ENCODE results near the gene OR2A42.
"Not testable (repeated sequence)": the region's sequence is repeated elsewhere in the genome, so short reads cannot be mapped to it uniquely, and the experiment has no call there.

The OR2A42 gene

GRCh38 chr7:144239365-144239764 lies at the start of gene OR2A42:
Gene OR2A42, minus strand, starts transcription at chr7:144239605. Its CDS starts 6,762 bp downstream, at chr7:144232843.
- H3K4me1 Mint-ChIP-seq (ENCODE audit: low read depth); H3K27me3 Mint-ChIP-seq (ENCODE audit: low read depth); H3K9me3 Mint-ChIP-seq; H3K36me3 Mint-ChIP-seq (ENCODE audit: low read depth); H3K4me3 Mint-ChIP-seq; H3K27ac Mint-ChIP-seq: not testable (repeated sequence)

- H3K4me3 Mint-ChIP-seq; H3K9me3 Mint-ChIP-seq; H3K36me3 Mint-ChIP-seq (ENCODE audit: low read depth); H3K27ac Mint-ChIP-seq; H3K4me1 Mint-ChIP-seq (ENCODE audit: low read depth); H3K27me3 Mint-ChIP-seq (ENCODE audit: low read depth): not testable (repeated sequence)
Observed at GRCh38 chr7:144287171-144287784, 47.9 kb upstream of the OR2A42 start.

- not testable (repeated sequence) for H3K27me3 Mint-ChIP-seq (ENCODE audit: low read depth); H3K27ac Mint-ChIP-seq; H3K4me1 Mint-ChIP-seq (ENCODE audit: low read depth); H3K9me3 Mint-ChIP-seq; H3K36me3 Mint-ChIP-seq (ENCODE audit: low read depth); H3K4me3 Mint-ChIP-seq
Observed at GRCh38 chr7:144283716-144284115, 44.3 kb upstream of the OR2A42 start.

GRCh38 chr7:144282490-144282889 lies 43.1 kb upstream of the OR2A42 start:
- H3K4me1 Mint-ChIP-seq (ENCODE audit: low read depth); H3K27me3 Mint-ChIP-seq (ENCODE audit: low read depth); H3K4me3 Mint-ChIP-seq; H3K9me3 Mint-ChIP-seq; H3K36me3 Mint-ChIP-seq (ENCODE audit: low read depth); H3K27ac Mint-ChIP-seq: not testable (repeated sequence)

GRCh38 chr7:144281981-144282380 lies 42.6 kb upstream of the OR2A42 start:
- H3K9me3 Mint-ChIP-seq; H3K27me3 Mint-ChIP-seq (ENCODE audit: low read depth); H3K36me3 Mint-ChIP-seq (ENCODE audit: low read depth); H3K4me3 Mint-ChIP-seq; H3K27ac Mint-ChIP-seq; H3K4me1 Mint-ChIP-seq (ENCODE audit: low read depth): not testable (repeated sequence)

GRCh38 chr7:144280010-144280409 lies 40.6 kb upstream of the OR2A42 start:
- H3K27ac Mint-ChIP-seq; H3K9me3 Mint-ChIP-seq; H3K36me3 Mint-ChIP-seq (ENCODE audit: low read depth); H3K27me3 Mint-ChIP-seq (ENCODE audit: low read depth); H3K4me1 Mint-ChIP-seq (ENCODE audit: low read depth); H3K4me3 Mint-ChIP-seq: not testable (repeated sequence)

- not testable (repeated sequence) for H3K27ac Mint-ChIP-seq; H3K4me3 Mint-ChIP-seq; H3K36me3 Mint-ChIP-seq (ENCODE audit: low read depth); H3K27me3 Mint-ChIP-seq (ENCODE audit: low read depth); H3K9me3 Mint-ChIP-seq; H3K4me1 Mint-ChIP-seq (ENCODE audit: low read depth)
Observed at GRCh38 chr7:144275281-144275680, 35.9 kb upstream of the OR2A42 start.

- H3K27me3 Mint-ChIP-seq (ENCODE audit: low read depth); H3K9me3 Mint-ChIP-seq; H3K36me3 Mint-ChIP-seq (ENCODE audit: low read depth); H3K27ac Mint-ChIP-seq; H3K4me1 Mint-ChIP-seq (ENCODE audit: low read depth); H3K4me3 Mint-ChIP-seq: not testable (repeated sequence)
Observed at GRCh38 chr7:144269188-144269587, 29.8 kb upstream of the OR2A42 start, which contains the start of gene CTAGE8. Gene CTAGE8, minus strand, starts transcription at chr7:144269288. Its CDS starts 38 bp downstream, at chr7:144269250.

- H3K27ac Mint-ChIP-seq; H3K9me3 Mint-ChIP-seq; H3K4me3 Mint-ChIP-seq; H3K4me1 Mint-ChIP-seq (ENCODE audit: low read depth); H3K36me3 Mint-ChIP-seq (ENCODE audit: low read depth); H3K27me3 Mint-ChIP-seq (ENCODE audit: low read depth): not testable (repeated sequence)
Observed at GRCh38 chr7:144264692-144265091, 25.3 kb upstream of the OR2A42 start, which contains the start of gene OR2A7. Gene OR2A7, minus strand, starts transcription at chr7:144264792. Its CDS starts 5,164 bp downstream, at chr7:144259628.

GRCh38 chr7:144262128-144262527 lies 22.7 kb upstream of the OR2A42 start:
- H3K36me3 Mint-ChIP-seq (ENCODE audit: low read depth); H3K9me3 Mint-ChIP-seq: not testable (repeated sequence)

GRCh38 chr7:144259067-144259466 lies 19.7 kb upstream of the OR2A42 start:
- H3K9me3 Mint-ChIP-seq; H3K4me1 Mint-ChIP-seq (ENCODE audit: low read depth); H3K4me3 Mint-ChIP-seq; H3K27me3 Mint-ChIP-seq (ENCODE audit: low read depth); H3K27ac Mint-ChIP-seq; H3K36me3 Mint-ChIP-seq (ENCODE audit: low read depth): not testable (repeated sequence)

More at GRCh38 chr7:144262128-144262527, 22.7 kb upstream of the OR2A42 start:
- H3K4me3 Mint-ChIP-seq; H3K4me1 Mint-ChIP-seq (ENCODE audit: low read depth); H3K27ac Mint-ChIP-seq; H3K27me3 Mint-ChIP-seq (ENCODE audit: low read depth): not testable (repeated sequence)

- no peaks in the 10 kb centered on the region for H3K4me1 Mint-ChIP-seq (ENCODE audit: low read depth)
- no peaks in the 10 kb centered on the region for H3K36me3 Mint-ChIP-seq (ENCODE audit: low read depth)
- H3K27ac Mint-ChIP-seq: no peak overlapping the region
- H3K27me3 Mint-ChIP-seq (ENCODE audit: low read depth): no peaks in the 10 kb centered on the region
- H3K9me3 Mint-ChIP-seq: no peaks in the 10 kb centered on the region
- no peak overlapping the region for H3K4me3 Mint-ChIP-seq
Observed at GRCh38 chr7:144256112-144256511, 16.7 kb upstream of the OR2A42 start.

GRCh38 chr7:144255471-144255897 lies 16.1 kb upstream of the OR2A42 start:
- no peaks in the 10 kb centered on the region for H3K36me3 Mint-ChIP-seq (ENCODE audit: low read depth)
- no peaks in the 10 kb centered on the region for H3K27me3 Mint-ChIP-seq (ENCODE audit: low read depth)
- no peak overlapping the region for H3K4me3 Mint-ChIP-seq
- no peaks in the 10 kb centered on the region for H3K9me3 Mint-ChIP-seq
- H3K4me1 Mint-ChIP-seq (ENCODE audit: low read depth): no peaks in the 10 kb centered on the region
- H3K27ac Mint-ChIP-seq: no peak overlapping the region

GRCh38 chr7:144252307-144252706 lies 12.9 kb upstream of the OR2A42 start:
- H3K27ac Mint-ChIP-seq; H3K9me3 Mint-ChIP-seq; H3K4me3 Mint-ChIP-seq; H3K27me3 Mint-ChIP-seq (ENCODE audit: low read depth); H3K36me3 Mint-ChIP-seq (ENCODE audit: low read depth); H3K4me1 Mint-ChIP-seq (ENCODE audit: low read depth): not testable (repeated sequence)

- H3K4me1 Mint-ChIP-seq (ENCODE audit: low read depth); H3K4me3 Mint-ChIP-seq; H3K27ac Mint-ChIP-seq; H3K27me3 Mint-ChIP-seq (ENCODE audit: low read depth); H3K9me3 Mint-ChIP-seq; H3K36me3 Mint-ChIP-seq (ENCODE audit: low read depth): not testable (repeated sequence)
Observed at GRCh38 chr7:144247674-144248330, 8.4 kb upstream of the OR2A42 start.

- not testable (repeated sequence) for H3K36me3 Mint-ChIP-seq (ENCODE audit: low read depth); H3K27me3 Mint-ChIP-seq (ENCODE audit: low read depth); H3K4me1 Mint-ChIP-seq (ENCODE audit: low read depth); H3K9me3 Mint-ChIP-seq; H3K27ac Mint-ChIP-seq; H3K4me3 Mint-ChIP-seq
Observed at GRCh38 chr7:144246967-144247366, 7.6 kb upstream of the OR2A42 start.
